H9 (cell line): ENCODE data around the gene HACE1. TPM values are rescaled to one million over a fixed set of nuclear protein-coding genes. Genes with fewer than 3 reads are reported as not detected.

Experiments
- DNase-seq: peaks from one replicate; pipeline ENCODE4 v3.0.0-alpha.2; 2017
- H2AFZ ChIP-seq: one replicate; pipeline ENCODE4 v1.6.1; 2013; ENCODE audit warnings: mild to moderate bottlenecking, low read length, control low read depth, moderate library complexity
- H2AK5ac ChIP-seq: 2 replicates; pipeline ENCODE4 v1.6.1; 2013; ENCODE audit warnings: low read length, control low read depth, mixed read lengths; ENCODE audit not compliant: insufficient read length
- H2BK120ac ChIP-seq: one replicate; pipeline ENCODE4 v1.6.1; 2013; ENCODE audit warnings: low read depth, mild to moderate bottlenecking, low read length, control low read depth, inconsistent platforms; ENCODE audit not compliant: poor library complexity, severe bottlenecking
- H2BK12ac ChIP-seq: 2 replicates; pipeline ENCODE4 v1.6.1; 2013; ENCODE audit warnings: low read length, control low read depth, mixed read lengths, low read depth; ENCODE audit not compliant: insufficient read length
- H2BK15ac ChIP-seq: 2 replicates; pipeline ENCODE4 v1.6.1; 2013; ENCODE audit warnings: low read depth, low read length, control low read depth
- H2BK20ac ChIP-seq: one replicate; pipeline ENCODE4 v1.6.1; 2013; ENCODE audit warnings: low read depth, mild to moderate bottlenecking, low read length, control low read depth, inconsistent platforms; ENCODE audit not compliant: poor library complexity, severe bottlenecking
- H2BK5ac ChIP-seq: 2 replicates; pipeline ENCODE4 v1.6.1; 2013; ENCODE audit warnings: low read length, control low read depth, mixed read lengths; ENCODE audit not compliant: insufficient read length
- H3K14ac ChIP-seq: 2 replicates; pipeline ENCODE4 v1.6.1; 2013; ENCODE audit warnings: low read length, control low read depth; ENCODE audit not compliant: insufficient read depth
- H3K18ac ChIP-seq: 2 replicates; pipeline ENCODE4 v1.6.1; 2013; ENCODE audit warnings: low read depth, mild to moderate bottlenecking, mixed read lengths, low read length, control low read depth; ENCODE audit not compliant: insufficient read length
- H3K23ac ChIP-seq: 2 replicates; pipeline ENCODE4 v1.6.1; 2013; ENCODE audit warnings: low read length, control low read depth, mixed read lengths, low read depth; ENCODE audit not compliant: insufficient read length
- H3K23me2 ChIP-seq: 2 replicates; pipeline ENCODE4 v1.6.1; 2013; ENCODE audit warnings: low read depth, mild to moderate bottlenecking, mixed read lengths, low read length, control low read depth; ENCODE audit not compliant: insufficient read length, poor library complexity, severe bottlenecking
- H3K27ac ChIP-seq: 2 replicates; pipeline ENCODE4 v1.5.1; 2013; ENCODE audit warnings: low read length, control low read depth, mixed read lengths, low read depth; ENCODE audit not compliant: insufficient read length
- H3K27me3 ChIP-seq: 2 replicates; pipeline ENCODE4 v1.6.1; 2013; ENCODE audit warnings: low read length, control low read depth, inconsistent platforms; ENCODE audit not compliant: insufficient read depth
- H3K4ac ChIP-seq: 2 replicates; pipeline ENCODE4 v1.6.1; 2013; ENCODE audit warnings: low read depth, mild to moderate bottlenecking, control low read depth, inconsistent platforms, low read length, moderate library complexity
- H3K4me1 ChIP-seq: 2 replicates; pipeline ENCODE4 v1.6.1; 2013; ENCODE audit warnings: low read length, control low read depth, inconsistent platforms; ENCODE audit not compliant: insufficient read depth
- H3K4me2 ChIP-seq: 2 replicates; pipeline ENCODE4 v1.6.1; 2013; ENCODE audit warnings: low read length, control low read depth, mixed read lengths; ENCODE audit not compliant: insufficient read length, insufficient read depth
- H3K56ac ChIP-seq: 2 replicates; pipeline ENCODE4 v1.6.1; 2013; ENCODE audit warnings: low read depth, mild to moderate bottlenecking, mixed read lengths, low read length, control low read depth; ENCODE audit not compliant: insufficient read length
- H3K79me1 ChIP-seq: 2 replicates; pipeline ENCODE4 v1.6.1; 2013; ENCODE audit warnings: low read depth, mild to moderate bottlenecking, moderate library complexity, low read length, control low read depth, inconsistent platforms; ENCODE audit not compliant: insufficient read depth, poor library complexity, severe bottlenecking
- H3K79me2 ChIP-seq: 2 replicates; pipeline ENCODE4 v1.6.1; 2013; ENCODE audit warnings: low read length, control low read depth, inconsistent platforms; ENCODE audit not compliant: insufficient read depth
- H3K9ac ChIP-seq: 2 replicates; pipeline ENCODE4 v1.6.1; 2013; ENCODE audit warnings: low read length, control low read depth, mixed read lengths; ENCODE audit not compliant: insufficient read length; ENCODE audit errors: extremely low read depth
- H3K9me3 ChIP-seq: one replicate; pipeline ENCODE4 v1.6.1; 2013; ENCODE audit warnings: low read depth, low read length, inconsistent platforms; ENCODE audit not compliant: control insufficient read depth
- H3T11ph ChIP-seq: one replicate; pipeline ENCODE4 v1.6.1; 2013; ENCODE audit warnings: mild to moderate bottlenecking, low read length, control low read depth, inconsistent platforms
- H4K20me1 ChIP-seq: one replicate; pipeline ENCODE4 v1.6.1; 2013; ENCODE audit not compliant: control insufficient read depth, insufficient read length, insufficient read depth
- H4K5ac ChIP-seq: 2 replicates; pipeline ENCODE4 v1.6.1; 2013; ENCODE audit warnings: low read depth, mild to moderate bottlenecking, mixed read lengths, low read length, control low read depth; ENCODE audit not compliant: insufficient read length
- H4K8ac ChIP-seq: replicated peaks from 2 replicates; pipeline ENCODE4 v1.6.1; 2013; ENCODE audit warnings: low read length, control low read depth, mixed read lengths, low read depth; ENCODE audit not compliant: insufficient read length
- H4K91ac ChIP-seq: 2 replicates; pipeline ENCODE4 v1.6.1; 2013; ENCODE audit warnings: low read depth, mild to moderate bottlenecking, moderate library complexity, mixed read lengths, low read length, control low read depth; ENCODE audit not compliant: insufficient read length
- H3K27ac Mint-ChIP-seq, 3 experiments: 2 replicates in 2 of 3; 3 replicates in 1 of 3; pipeline ENCODE4 v1.8.0; 2020 to 2021; ENCODE audit warnings: mixed read lengths in 3 of 3, mild to moderate bottlenecking in 1 of 3, moderate library complexity in 1 of 3
- H3K27me3 Mint-ChIP-seq: 2 replicates; pipeline ENCODE4 v1.8.0; 2021; ENCODE audit warnings: low read depth, mild to moderate bottlenecking, moderate library complexity, mixed read lengths
- H3K36me3 Mint-ChIP-seq, 3 experiments: 2 replicates in 2 of 3; 3 replicates in 1 of 3; pipeline ENCODE4 v1.8.0; 2020 to 2021; ENCODE audit warnings: low read depth in 3 of 3, mixed read lengths in 3 of 3; ENCODE audit not compliant: insufficient read depth in 1 of 3
- H3K4me1 Mint-ChIP-seq, 2 experiments: 2 replicates each; pipeline ENCODE4 v1.8.0; 2020; ENCODE audit warnings: mixed read lengths in 2 of 2
- H3K4me3 Mint-ChIP-seq, 2 experiments: 2 replicates in 1 of 2; 3 replicates in 1 of 2; pipeline ENCODE4 v1.8.0; 2020 to 2021; ENCODE audit warnings: mild to moderate bottlenecking in 2 of 2, mixed read lengths in 2 of 2, moderate library complexity in 1 of 2
- H3K9me3 Mint-ChIP-seq, 2 experiments: 2 replicates in 1 of 2; 3 replicates in 1 of 2; pipeline ENCODE4 v1.8.0; 2020; ENCODE audit warnings: mild to moderate bottlenecking in 2 of 2, mixed read lengths in 2 of 2, moderate library complexity in 1 of 2
- WGBS: extraction: QIAGEN DNeasy Blood & Tissue Kit; methylation state at CpG from one replicate; pipeline ENCODE4 v1.1.7; 2013; ENCODE audit warnings: missing lambda C conversion rate, low lambda C conversion rate, mixed read lengths; ENCODE audit not compliant: insufficient read length; ENCODE audit errors: extremely low coverage; 5-methylcytosine and 5-hydroxymethylcytosine counted together
- total RNA-seq: library from RNA; stranded (reverse); gene quantifications from 2 replicates; pipeline ENCODE4 v1.2.1, GENCODE V29; 2021
- TF ChIP-seq, protein P1 (sequence below): fragments of 200-600 bp; sonication (generic); conservative IDR thresholded peaks from 3 replicates; pipeline ENCODE4 v1.8.0; 2021; ENCODE audit warnings: antibody characterized with exemption, mild to moderate bottlenecking

Gene HACE1
- total RNA-seq, 1 experiment from 2014 or later: 18.0 TPM

DNA sequence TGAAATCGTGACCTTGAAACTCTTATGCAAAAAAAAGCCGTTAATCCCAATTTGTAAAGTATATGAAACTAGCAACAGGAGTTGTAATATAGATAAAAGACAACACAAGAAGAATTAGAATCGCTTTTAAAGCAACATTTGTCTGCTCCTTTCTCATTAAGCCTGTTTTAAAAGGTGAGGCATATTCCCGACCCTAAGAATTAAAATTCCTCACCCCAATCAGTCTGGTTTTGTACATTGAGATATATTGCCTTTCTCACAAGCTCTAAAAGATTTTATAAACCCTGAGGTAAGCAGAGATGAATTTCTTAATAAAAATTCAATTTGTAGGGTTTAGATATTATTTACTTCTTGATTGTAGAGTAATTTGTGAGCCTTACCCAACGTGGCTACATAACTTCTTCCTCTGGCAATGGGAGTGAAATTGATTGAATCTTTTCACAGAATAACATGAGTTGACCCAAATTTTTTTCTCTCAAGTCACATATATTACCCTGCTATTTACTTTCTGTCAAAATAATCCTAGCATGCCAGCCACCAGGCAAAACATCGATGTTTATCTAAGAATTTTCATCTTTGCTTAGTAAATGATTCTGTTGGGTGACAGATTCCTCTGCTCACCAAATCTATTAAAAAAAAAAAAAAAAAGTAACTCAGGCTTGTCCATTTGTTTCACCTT is 173.7 kb downstream of the HACE1 start:
- H3K9me3 Mint-ChIP-seq: no peaks in the 10 kb centered on the region
- Histone ChIP-seq H3K18ac (no peak overlapping the region), H4K91ac (no peak overlapping the region), H3K79me2 (no peaks in the 10 kb centered on the region), H4K8ac (no peak overlapping the region), H3K23me2 (peaks cover 3% of the 10 kb centered on the region), H3K27me3 (no peaks in the 10 kb centered on the region), H3K4ac (no peak overlapping the region), H3K23ac (no peak overlapping the region), H3K4me1 (no peaks in the 10 kb centered on the region), H2BK15ac (no peak overlapping the region), H4K5ac (no peak overlapping the region), H3K4me2 (no peak overlapping the region), H2BK5ac (no peak overlapping the region), H3K9me3 (no peaks in the 10 kb centered on the region), H3K9ac (no peak overlapping the region), H3K79me1 (no peaks in the 10 kb centered on the region), H3K14ac (no peak overlapping the region), H4K20me1 (no peaks in the 10 kb centered on the region), H3T11ph (no peak overlapping the region), H2BK12ac (no peak overlapping the region), H3K27ac (no peak overlapping the region), H3K56ac (no peak overlapping the region), H2AFZ (no peak overlapping the region), H2AK5ac (no peak overlapping the region), H2BK120ac (no peak overlapping the region), H2BK20ac (no peak overlapping the region)
- no peak overlapping the region for H3K27ac Mint-ChIP-seq
- no peak overlapping the region for H3K4me3 Mint-ChIP-seq
- peaks cover 6 to 14% of the 10 kb centered on the region in 2 experiments; a peak in 3 of 4 replicates for H3K4me1 Mint-ChIP-seq
- no peaks in the 10 kb centered on the region for H3K36me3 Mint-ChIP-seq
- DNase-seq: no peak
- no CpG with 5 or more reads among the region's 6 CpGs for WGBS
- no peaks in the 10 kb centered on the region for H3K27me3 Mint-ChIP-seq
- TF ChIP-seq, protein P1, sequence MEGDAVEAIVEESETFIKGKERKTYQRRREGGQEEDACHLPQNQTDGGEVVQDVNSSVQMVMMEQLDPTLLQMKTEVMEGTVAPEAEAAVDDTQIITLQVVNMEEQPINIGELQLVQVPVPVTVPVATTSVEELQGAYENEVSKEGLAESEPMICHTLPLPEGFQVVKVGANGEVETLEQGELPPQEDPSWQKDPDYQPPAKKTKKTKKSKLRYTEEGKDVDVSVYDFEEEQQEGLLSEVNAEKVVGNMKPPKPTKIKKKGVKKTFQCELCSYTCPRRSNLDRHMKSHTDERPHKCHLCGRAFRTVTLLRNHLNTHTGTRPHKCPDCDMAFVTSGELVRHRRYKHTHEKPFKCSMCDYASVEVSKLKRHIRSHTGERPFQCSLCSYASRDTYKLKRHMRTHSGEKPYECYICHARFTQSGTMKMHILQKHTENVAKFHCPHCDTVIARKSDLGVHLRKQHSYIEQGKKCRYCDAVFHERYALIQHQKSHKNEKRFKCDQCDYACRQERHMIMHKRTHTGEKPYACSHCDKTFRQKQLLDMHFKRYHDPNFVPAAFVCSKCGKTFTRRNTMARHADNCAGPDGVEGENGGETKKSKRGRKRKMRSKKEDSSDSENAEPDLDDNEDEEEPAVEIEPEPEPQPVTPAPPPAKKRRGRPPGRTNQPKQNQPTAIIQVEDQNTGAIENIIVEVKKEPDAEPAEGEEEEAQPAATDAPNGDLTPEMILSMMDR: no peak
